CD4-positive, alpha-beta T cell treated with Interleukin-2 at 100 ng/mL for 4 hours (primary cell): Measurements from ENCODE around the gene RAI2.
"Not testable (repeated sequence)": the region's sequence is repeated elsewhere in the genome, so short reads cannot be mapped to it uniquely, and the experiment has no call there.

Experiments used
- DNase-seq: peaks from one replicate; pipeline ENCODE4 v3.0.0-alpha.2; 2020; ENCODE audit warnings: low spot score

The RAI2 gene

DNA sequence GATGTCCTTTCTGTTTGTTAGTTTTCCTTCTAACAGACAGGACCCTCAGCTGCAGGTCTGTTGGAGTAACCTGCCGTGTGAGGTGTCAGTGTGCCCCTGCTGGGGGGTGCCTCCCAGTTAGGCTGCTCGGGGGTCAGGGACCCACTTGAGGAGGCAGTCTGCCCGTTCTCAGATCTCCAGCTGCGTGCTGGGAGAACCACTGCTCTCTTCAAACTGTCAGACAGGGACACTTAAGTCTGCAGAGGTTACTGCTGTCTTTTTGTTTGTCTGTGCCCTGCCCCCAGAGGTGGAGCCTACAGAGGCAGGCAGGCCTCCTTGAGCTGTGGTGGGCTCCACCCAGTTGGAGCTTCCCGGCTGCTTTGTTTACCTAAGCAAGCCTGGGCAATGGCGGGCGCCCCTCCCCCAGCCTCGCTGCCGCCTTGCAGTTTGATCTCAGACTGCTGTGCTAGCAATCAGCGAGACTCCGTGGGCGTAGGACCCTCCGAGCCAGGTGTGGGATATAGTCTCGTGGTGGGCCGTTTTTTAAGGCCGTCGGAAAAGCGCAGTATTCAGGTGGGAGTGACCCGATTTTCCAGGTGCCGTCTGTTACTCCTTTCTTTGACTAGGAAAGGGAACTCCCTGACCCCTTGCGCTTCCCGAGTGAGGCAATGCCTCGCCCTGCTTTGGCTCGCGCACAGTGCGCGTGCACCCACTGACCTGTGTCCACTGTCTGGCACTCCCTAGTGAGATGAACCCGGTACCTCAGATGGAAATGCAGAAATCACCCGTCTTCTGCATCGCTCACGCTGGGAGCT, 74.3 kb downstream of the RAI2 start:
- DNase-seq: not testable (repeated sequence)

DNA sequence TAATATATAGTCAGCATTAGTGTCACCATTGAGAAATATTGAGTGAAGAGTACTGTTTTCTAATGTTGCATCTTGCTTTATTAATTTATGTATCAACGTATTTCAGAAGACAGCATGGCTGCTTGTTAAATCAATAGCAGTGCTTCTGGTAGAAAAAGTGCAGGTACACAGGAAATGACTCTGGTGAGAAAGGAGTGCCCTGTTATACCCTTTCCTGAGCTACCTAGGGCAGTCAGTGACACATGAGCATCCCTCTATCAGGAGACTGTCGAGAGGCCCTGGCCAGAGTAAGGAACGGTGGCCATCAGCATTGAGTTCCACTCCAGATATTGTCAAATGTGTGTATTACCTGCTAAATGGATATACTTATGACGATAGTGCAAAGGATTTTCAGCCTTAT, 81.7 kb downstream of the RAI2 start:
- DNase-seq: peak; percentile 0

DNA sequence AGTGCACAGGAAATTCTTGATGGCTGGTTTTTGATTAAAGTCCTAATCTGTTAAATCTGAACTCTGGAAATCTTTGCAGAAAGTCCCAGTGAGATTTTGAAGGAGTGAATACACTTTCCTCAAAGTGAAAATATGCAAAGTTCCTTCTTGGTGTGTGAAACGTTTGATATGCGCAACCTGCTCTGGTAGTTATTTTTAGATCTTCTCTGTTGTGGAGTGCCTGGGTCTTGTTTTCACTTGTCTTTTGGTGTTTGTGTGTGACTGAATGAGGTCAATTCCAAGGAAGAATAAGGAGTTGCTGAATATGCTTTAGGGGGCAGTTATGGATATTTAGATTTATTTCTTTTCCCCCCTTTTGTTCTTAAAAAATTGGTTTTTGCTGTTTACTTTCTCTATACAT, 82.1 kb downstream of the RAI2 start:
- no peak for DNase-seq

DNA sequence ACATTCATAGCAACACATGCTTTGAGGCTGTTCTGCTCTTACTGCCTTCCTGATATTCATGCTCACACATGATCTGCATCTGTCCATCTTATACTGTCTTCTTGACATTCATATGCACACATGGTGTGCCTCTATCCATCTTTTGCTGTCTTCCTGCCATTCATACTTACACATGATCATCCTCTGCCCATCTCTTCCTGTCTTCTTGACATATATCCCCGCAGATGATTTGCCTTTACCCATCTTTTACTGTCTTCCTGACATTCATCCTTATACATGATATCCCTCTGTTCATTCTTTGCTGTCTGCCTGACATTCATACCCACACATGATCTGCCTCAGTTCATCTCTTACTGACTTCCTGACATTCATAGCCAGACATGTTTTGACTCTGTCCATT, 87.0 kb downstream of the RAI2 start:
- DNase-seq: no peak

DNA sequence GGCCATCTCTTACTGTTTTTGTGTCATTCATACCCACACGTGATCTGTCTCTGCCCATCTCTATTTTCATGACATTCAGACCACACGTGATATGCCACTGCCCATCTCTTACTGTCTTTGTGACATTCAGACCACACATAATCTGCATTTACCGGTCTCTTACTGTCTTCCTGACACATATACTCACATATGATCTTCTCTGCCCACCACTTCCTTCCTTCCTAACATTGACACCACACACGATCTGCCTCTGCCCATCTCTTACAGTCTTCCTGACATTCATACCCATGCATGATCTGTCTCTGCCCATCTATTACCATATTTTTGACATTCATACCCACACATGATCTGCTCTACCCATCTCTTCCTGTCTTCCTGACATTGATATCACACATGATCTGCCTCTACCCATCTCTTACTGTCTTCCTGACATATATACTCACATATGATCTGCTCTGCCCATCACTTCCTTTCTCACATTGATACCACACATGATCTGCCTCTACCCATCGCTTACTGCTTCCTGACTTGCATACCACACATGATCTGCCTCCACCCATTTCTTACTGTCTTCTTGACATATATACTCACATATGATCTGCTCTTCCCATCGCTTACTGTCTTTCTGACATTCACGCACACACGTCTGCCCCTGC, 87.7 kb downstream of the RAI2 start:
- no peak for DNase-seq

DNA sequence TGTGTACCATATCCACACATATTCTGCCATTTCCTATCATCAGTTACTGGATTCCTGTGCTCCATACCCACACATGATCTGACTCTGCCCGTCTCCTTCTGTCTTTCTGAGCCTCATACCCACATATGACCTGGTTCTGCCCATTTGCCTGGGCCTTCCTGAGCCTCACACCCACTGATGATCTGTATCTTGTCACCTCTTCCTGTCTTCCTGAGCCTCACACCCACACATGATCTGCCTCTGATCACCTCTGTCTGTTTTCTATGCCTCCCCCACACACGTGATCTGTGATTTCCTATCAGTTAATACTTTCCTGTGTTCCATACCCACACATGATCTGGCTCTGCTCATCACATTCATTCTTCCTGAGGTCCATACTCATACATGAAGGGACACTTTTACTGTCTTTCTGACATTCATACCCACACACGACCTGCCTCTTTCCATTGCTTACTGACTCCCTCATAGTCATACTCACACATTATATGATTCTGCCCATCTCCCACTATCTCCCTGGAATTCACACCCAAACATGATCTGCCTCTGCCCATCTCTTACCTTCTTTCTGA, 91.3 kb downstream of the RAI2 start:
- no peak for DNase-seq

DNA sequence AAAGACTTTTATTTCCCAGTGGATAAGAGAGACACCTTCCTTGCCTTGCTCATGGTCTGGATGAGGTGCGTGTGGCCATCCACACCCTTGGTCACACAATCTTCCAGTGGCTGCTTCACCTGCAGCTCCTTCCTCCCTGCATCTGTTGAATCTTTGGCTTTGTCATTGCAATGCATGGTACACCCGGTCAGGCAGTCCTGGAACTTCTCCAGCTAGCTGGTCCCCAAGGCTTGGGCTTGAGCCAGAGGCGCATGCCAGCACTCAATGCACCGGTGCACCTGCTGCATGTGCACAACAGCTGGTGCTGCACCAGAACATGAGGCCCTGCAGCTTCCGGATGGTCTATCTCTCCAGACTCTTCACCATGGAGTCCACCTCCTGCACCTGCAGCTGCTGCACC, 92.1 kb downstream of the RAI2 start:
- DNase-seq: no peak

DNA sequence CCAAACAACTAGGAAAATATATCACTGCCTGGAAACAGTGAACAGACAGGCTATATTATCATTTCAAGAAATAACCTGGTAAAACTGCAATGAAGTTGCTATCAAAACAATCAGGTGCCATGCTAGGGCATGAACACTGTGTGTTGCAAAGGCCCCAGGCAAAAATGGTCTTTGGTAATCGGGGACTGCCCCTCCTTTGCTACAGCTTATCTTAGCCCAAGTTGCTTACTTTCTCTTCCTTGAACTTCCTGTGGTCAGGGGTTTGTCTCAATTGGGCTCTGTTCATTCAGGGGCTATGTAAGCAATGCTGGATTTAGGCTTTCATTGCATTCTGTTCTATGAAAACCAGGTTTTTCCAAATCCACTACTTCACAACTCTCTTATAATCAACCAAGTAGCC, 93.4 kb downstream of the RAI2 start:
- DNase-seq: no peak

DNA sequence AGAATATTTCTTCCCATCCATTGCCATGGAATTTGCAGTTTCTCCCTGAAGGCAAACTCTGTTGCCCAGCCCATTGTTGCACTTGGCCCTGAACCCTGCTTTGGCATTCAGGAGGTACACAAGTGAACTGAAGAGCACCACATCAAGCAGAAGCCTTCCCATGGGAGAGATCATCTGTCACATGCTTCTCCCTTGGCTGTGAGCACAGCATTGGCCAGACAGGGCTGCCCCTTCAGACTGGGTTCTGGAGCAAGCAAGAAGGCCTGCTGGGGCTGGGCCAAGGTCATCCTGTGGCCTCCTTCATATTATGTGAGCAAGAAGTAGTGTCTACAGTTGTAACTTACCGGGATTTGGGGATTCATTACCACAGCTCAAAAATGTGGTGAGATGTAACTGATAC, 101.1 kb downstream of the RAI2 start:
- DNase-seq: no peak

DNA sequence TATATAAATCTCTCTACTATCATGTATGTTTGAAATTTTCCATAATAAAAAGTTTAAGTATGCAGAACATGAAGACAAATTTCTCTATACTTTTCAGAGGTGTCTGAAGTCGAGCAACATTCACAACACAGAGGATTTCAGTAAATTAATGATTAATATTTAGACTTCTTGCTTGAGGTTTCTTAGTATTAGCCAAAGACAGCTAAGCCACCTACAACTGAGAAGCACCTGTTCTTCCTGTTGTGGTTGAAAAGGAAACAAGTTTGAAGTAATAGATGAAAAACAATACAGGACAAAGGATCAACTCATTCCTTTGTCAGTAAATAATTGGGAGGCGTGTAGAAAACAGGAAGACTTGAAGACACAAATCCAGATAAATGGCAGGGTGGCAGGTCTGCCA, 102.7 kb downstream of the RAI2 start:
- no peak for DNase-seq

DNA sequence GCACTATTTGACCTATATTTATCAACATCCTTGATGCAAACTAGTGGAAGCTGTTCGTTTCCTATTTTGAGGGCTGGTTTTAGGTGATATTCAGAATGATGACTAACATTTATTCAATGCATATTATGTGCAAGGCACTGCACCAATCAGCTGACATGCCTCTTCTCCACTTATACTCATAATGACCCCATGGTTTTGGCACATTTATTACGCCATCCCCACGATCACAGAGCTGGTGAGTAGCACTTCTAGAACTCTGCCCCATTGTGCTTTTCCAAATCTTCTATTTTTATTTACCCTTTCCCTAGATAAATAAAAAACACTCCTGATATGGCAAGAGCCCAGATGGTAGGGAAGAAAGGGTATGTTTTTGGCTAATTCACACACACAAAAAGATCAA, 110.7 kb downstream of the RAI2 start:
- no peak for DNase-seq
